PC-9 (cell line): ENCODE results near the gene HDX. TPM values are rescaled to one million over a fixed set of nuclear protein-coding genes. Genes with fewer than 3 reads are reported as not detected.
"Not testable (repeated sequence)": the region's sequence is repeated elsewhere in the genome, so short reads cannot be mapped to it uniquely, and the experiment has no call there.

ENCODE experiments used
- BruUV-seq: library from RNA; stranded (reverse); fragments of 400-500 nt; replicated peaks from 2 replicates; lab custom pipeline; 2021; lab: Mats Ljungman, UMichigan
- CTCF ChIA-PET: fragments of 300-600 bp; sonication (Branson Sonifier 250); formaldehyde crosslinking; loops from one replicate; lab custom pipeline; 2022; ENCODE audit warnings: antibody characterized with exemption; lab: Charles Lee
- POLR2A ChIA-PET: fragments of 300-600 bp; sonication (Branson Sonifier 250); formaldehyde crosslinking; loops from one replicate; lab custom pipeline; 2022; ENCODE audit warnings: antibody characterized with exemption; ENCODE audit not compliant: unreplicated experiment; lab: Charles Lee
- DNase-seq, 2 experiments: peaks; one replicate each; pipeline versions ENCODE4 v3.0.0 to v3.0.0-alpha.2; 2015 to 2022; ENCODE audit warnings: mixed read lengths in 1 of 2
- H2AFZ ChIP-seq: fragments of 200-600 bp; sonication (generic); 2 replicates; pipeline ENCODE4 v1.8.1; 2017; ENCODE audit warnings: antibody characterized with exemption
- H3F3A ChIP-seq: fragments of 200-600 bp; sonication (generic); 2 replicates; pipeline ENCODE4 v1.8.1; 2017; ENCODE audit warnings: antibody characterized with exemption, mild to moderate bottlenecking, low read depth; ENCODE audit not compliant: insufficient read depth
- H3K27ac ChIP-seq: fragments of 200-600 bp; sonication (generic); 2 replicates; pipeline ENCODE4 v1.6.1; 2016; ENCODE audit warnings: mixed run types
- H3K27me3 ChIP-seq: fragments of 200-600 bp; sonication (generic); 2 replicates; pipeline ENCODE4 v1.6.1; 2016; ENCODE audit warnings: low read depth, mixed run types; ENCODE audit not compliant: insufficient read depth
- H3K36me3 ChIP-seq: fragments of 200-600 bp; sonication (generic); 2 replicates; pipeline ENCODE4 v1.6.1; 2016; ENCODE audit warnings: low read depth, mixed run types
- H3K4me1 ChIP-seq: fragments of 200-600 bp; sonication (generic); replicated peaks from 2 replicates; pipeline ENCODE4 v1.6.1; 2016; ENCODE audit warnings: mixed run types; ENCODE audit not compliant: insufficient read depth
- H3K4me2 ChIP-seq: fragments of 200-600 bp; sonication (generic); 2 replicates; pipeline ENCODE4 v1.6.1; 2017; ENCODE audit warnings: mixed run types
- H3K4me3 ChIP-seq: fragments of 200-600 bp; sonication (generic); 2 replicates; pipeline ENCODE4 v1.6.1; 2016; ENCODE audit warnings: mixed run types
- H3K79me2 ChIP-seq: fragments of 200-600 bp; sonication (generic); 2 replicates; pipeline ENCODE4 v1.6.1; 2017; ENCODE audit warnings: low read depth, mixed run types
- H3K9me2 ChIP-seq: fragments of 200-600 bp; sonication (generic); 2 replicates; pipeline ENCODE4 v1.8.1; 2017; ENCODE audit warnings: mild to moderate bottlenecking; ENCODE audit not compliant: insufficient read depth
- H3K9me3 ChIP-seq: fragments of 200-600 bp; sonication (generic); 2 replicates; pipeline ENCODE4 v1.8.1; 2016; ENCODE audit warnings: low read depth; ENCODE audit not compliant: insufficient read depth
- H4K20me1 ChIP-seq: fragments of 200-600 bp; sonication (generic); 2 replicates; pipeline ENCODE4 v1.8.1; 2017; ENCODE audit not compliant: insufficient read depth
- CTCF ChIP-seq: fragments of 200-600 bp; sonication (generic); conservative IDR thresholded peaks from 2 replicates; pipeline ENCODE4 v1.6.1; 2017; ENCODE audit warnings: mixed run types, antibody characterized with exemption, mild to moderate bottlenecking, moderate library complexity
- EZH2 ChIP-seq: fragments of 200-600 bp; sonication (generic); IDR thresholded peaks from 2 replicates; pipeline ENCODE4 v1.8.0; 2017; ENCODE audit warnings: antibody characterized with exemption, low read depth
- intact Hi-C: fragments of 100-400 bp; cut with micrococcal nuclease; formaldehyde crosslinking; loops from one replicate; pipeline ENCODE4 v1.10.0; 2022; ENCODE audit not compliant: unreplicated experiment
- total RNA-seq: library from RNA; stranded (reverse); gene quantifications from 2 replicates; pipeline ENCODE4 v1.2.3, GENCODE V29; 2021

HDX gene
- total RNA-seq, 1 experiment from 2014 or later, result 1.1 TPM

- Histone ChIP-seq H3K4me3 (no peak overlapping the region), H3K27me3 (no peaks in the 10 kb centered on the region), H3K4me2 (no peak overlapping the region), H3K4me1 (no peaks in the 10 kb centered on the region), H3K27ac (no peak overlapping the region), H3F3A (no peaks in the 10 kb centered on the region), H4K20me1 (no peaks in the 10 kb centered on the region), H3K36me3 (no peaks in the 10 kb centered on the region), H3K79me2 (no peaks in the 10 kb centered on the region), H3K9me2 (no peaks in the 10 kb centered on the region), H2AFZ (no peak overlapping the region), H3K9me3 (no peaks in the 10 kb centered on the region)
- BruUV-seq, result no TSS peak
- POLR2A ChIA-PET, result no interaction called here
- no peak for TF ChIP-seq EZH2
- TF ChIP-seq CTCF, result no peak
- intact Hi-C loops, result no loop called here
- DNase-seq, result no peak
- CTCF ChIA-PET, result no interaction called here
Observed at GRCh38 chrX:84320614-84321013, 181.6 kb downstream of the HDX start.

GRCh38 chrX:84320023-84320422, 182.2 kb downstream of the HDX start:
- intact Hi-C loops, result no loop called here
- H3K27me3 ChIP-seq, result no peaks in the 10 kb centered on the region
- POLR2A ChIA-PET, result no interaction called here
- no peaks in the 10 kb centered on the region for H3F3A ChIP-seq
- no peak overlapping the region for H2AFZ ChIP-seq
- no peaks in the 10 kb centered on the region for H3K9me3 ChIP-seq
- no peaks in the 10 kb centered on the region for H3K36me3 ChIP-seq
- H3K79me2 ChIP-seq, result no peaks in the 10 kb centered on the region
- no peak overlapping the region for H3K4me3 ChIP-seq
- BruUV-seq, result no TSS peak
- no peaks in the 10 kb centered on the region for H3K4me1 ChIP-seq
- H4K20me1 ChIP-seq, result no peaks in the 10 kb centered on the region
- H3K4me2 ChIP-seq, result no peak overlapping the region
- TF ChIP-seq EZH2, result no peak
- TF ChIP-seq CTCF, result no peak
- H3K27ac ChIP-seq, result no peak overlapping the region
- H3K9me2 ChIP-seq, result no peaks in the 10 kb centered on the region
- DNase-seq, result no peak
- CTCF ChIA-PET, result no interaction called here

GRCh38 chrX:84318661-84319060, 183.6 kb downstream of the HDX start:
- H4K20me1 ChIP-seq, result no peaks in the 10 kb centered on the region
- ChIA-PET POLR2A (no interaction called here), CTCF (no interaction called here)
- H3K9me2 ChIP-seq, result no peaks in the 10 kb centered on the region
- DNase-seq, result no peak
- no peaks in the 10 kb centered on the region for H3K4me1 ChIP-seq
- no peak overlapping the region for H2AFZ ChIP-seq
- no peaks in the 10 kb centered on the region for H3K9me3 ChIP-seq
- no peaks in the 10 kb centered on the region for H3F3A ChIP-seq
- H3K36me3 ChIP-seq, result no peaks in the 10 kb centered on the region
- no peak overlapping the region for H3K4me2 ChIP-seq
- no peaks in the 10 kb centered on the region for H3K27me3 ChIP-seq
- no peak overlapping the region for H3K27ac ChIP-seq
- no TSS peak for BruUV-seq
- TF ChIP-seq EZH2, result no peak
- no peak for TF ChIP-seq CTCF
- H3K79me2 ChIP-seq, result no peaks in the 10 kb centered on the region
- intact Hi-C loops, result no loop called here
- H3K4me3 ChIP-seq, result no peak overlapping the region

GRCh38 chrX:84315946-84316345, 186.3 kb downstream of the HDX start:
- BruUV-seq, intact Hi-C loops, H3K4me3 ChIP-seq, H3K4me1 ChIP-seq, H3K4me2 ChIP-seq, H3K9me3 ChIP-seq, H3K27ac ChIP-seq, H3K36me3 ChIP-seq, H3K79me2 ChIP-seq, H3F3A ChIP-seq, H3K27me3 ChIP-seq, H4K20me1 ChIP-seq, H2AFZ ChIP-seq, H3K9me2 ChIP-seq, DNase-seq, CTCF ChIA-PET, POLR2A ChIA-PET: not testable (repeated sequence)
